ENCODE data around the gene GAPT. TPM values are rescaled to one million over a fixed set of nuclear protein-coding genes. Genes with fewer than 3 reads are reported as not detected.

GAPT gene
- total and polyA plus RNA-seq, 2 donors (not counting 3 experiments of a cell fraction or from before 2014, with no cell fraction given), result not detected

- CTCF ChIA-PET, result interaction anchor here (0.7 to 4.5 kb wide), 6 partner anchors 16 to 1148 kb away, joined by 3 to 20 read pairs (median 4); no protein-coding TSS in a partner anchor
- no TSS peak for BruUV-seq (replicated peaks)
Observed at GRCh38 chr5:58446024-58446423, 45.2 kb upstream of the GAPT start.

More at GRCh38 chr5:58446024-58446423, 45.2 kb upstream of the GAPT start:
- DNase-seq (ENCODE audit: low read depth, low spot score) (no peak), FAIRE-seq (no peak)
- H3K27ac ChIP-seq (ENCODE audit: insufficient read depth, low read depth, low read length), result no peak overlapping the region
- H4K20me1 ChIP-seq (replicated peaks; ENCODE audit: control insufficient read depth, extremely low read depth, insufficient read depth, low read length), result no peaks in the 10 kb centered on the region
- no peaks in the 10 kb centered on the region for H3K9me3 ChIP-seq (replicated peaks; ENCODE audit: control insufficient read depth, insufficient read depth, low read length)
- H3K36me3 ChIP-seq (ENCODE audit: control insufficient read depth in 2 of 2, extremely low read depth in 1 of 2, insufficient read depth in 2 of 2, low read length in 2 of 2), result peaks cover 0 to 4% of the 10 kb centered on the region in 2 experiments
- no peak overlapping the region for H3K4me2 ChIP-seq (ENCODE audit: insufficient read depth, low read length)
- dilution Hi-C loops (cut with MboI; ENCODE audit: extremely low pct_ligation_motif_present, low sequenced_read_pairs), result no loop called here
- no peak overlapping the region for H3K9ac ChIP-seq (replicated peaks; ENCODE audit: extremely low read depth, insufficient read depth, low read length)
- POLR2A ChIA-PET, result no interaction called here
- no peaks in the 10 kb centered on the region for H3K27me3 ChIP-seq (ENCODE audit: control insufficient read depth in 2 of 2, insufficient read depth in 2 of 2, low read length in 2 of 2)
- TF ChIP-seq FOS (IDR thresholded peaks at IDR 0.05; ENCODE audit: borderline replicate concordance, insufficient read depth, low read length) (no peak), GATA2 (IDR thresholded peaks at IDR 0.05; ENCODE audit: insufficient read depth, insufficient read length, low read depth, low read length) (no peak), POLR2AphosphoS5 (IDR thresholded peaks at IDR 0.05; ENCODE audit: insufficient read depth, low read depth, low read length) (no peak), CTCF (IDR thresholded peaks at IDR 0.05; ENCODE audit: extremely low read depth in 1 of 2, insufficient read depth in 1 of 2, low read depth in 1 of 2, low read length in 2 of 2) (no peak), EZH2 (IDR thresholded peaks at IDR 0.05; ENCODE audit: borderline replicate concordance, low read depth, low read length, severe bottlenecking) (no peak)
- H3K4me1 ChIP-seq (ENCODE audit: control insufficient read depth, extremely low read depth, insufficient read depth, low read length), result no peaks in the 10 kb centered on the region
- no peak overlapping the region for H3K4me3 ChIP-seq (replicated peaks in 1 of 3; ENCODE audit: insufficient read depth in 1 of 3, low read depth in 1 of 3, low read length in 3 of 3)
- intact Hi-C loops (cut with micrococcal nuclease), result no loop called here
- H2AFZ ChIP-seq (ENCODE audit: low read depth, low read length), result no peak overlapping the region
- H3K79me2 ChIP-seq (ENCODE audit: control insufficient read depth, insufficient read depth, low read length), result no peaks in the 10 kb centered on the region
- no peaks in the 10 kb centered on the region for H3K9me1 ChIP-seq (replicated peaks; ENCODE audit: control insufficient read depth, extremely low read depth, insufficient read depth, low read length)

Measured in endothelial cell of umbilical vein (primary cell).